HG03354 (cell line): ENCODE data around the gene WDFY1.

ENCODE experiments used
- ATAC-seq: cut with Tn5 transposase; IDR thresholded peaks from one replicate; pipeline ENCODE4 v1.9.1; 2021; ENCODE audit warnings: mild to moderate bottlenecking; ENCODE audit not compliant: unreplicated experiment, poor library complexity, severe bottlenecking

WDFY1 gene

DNA sequence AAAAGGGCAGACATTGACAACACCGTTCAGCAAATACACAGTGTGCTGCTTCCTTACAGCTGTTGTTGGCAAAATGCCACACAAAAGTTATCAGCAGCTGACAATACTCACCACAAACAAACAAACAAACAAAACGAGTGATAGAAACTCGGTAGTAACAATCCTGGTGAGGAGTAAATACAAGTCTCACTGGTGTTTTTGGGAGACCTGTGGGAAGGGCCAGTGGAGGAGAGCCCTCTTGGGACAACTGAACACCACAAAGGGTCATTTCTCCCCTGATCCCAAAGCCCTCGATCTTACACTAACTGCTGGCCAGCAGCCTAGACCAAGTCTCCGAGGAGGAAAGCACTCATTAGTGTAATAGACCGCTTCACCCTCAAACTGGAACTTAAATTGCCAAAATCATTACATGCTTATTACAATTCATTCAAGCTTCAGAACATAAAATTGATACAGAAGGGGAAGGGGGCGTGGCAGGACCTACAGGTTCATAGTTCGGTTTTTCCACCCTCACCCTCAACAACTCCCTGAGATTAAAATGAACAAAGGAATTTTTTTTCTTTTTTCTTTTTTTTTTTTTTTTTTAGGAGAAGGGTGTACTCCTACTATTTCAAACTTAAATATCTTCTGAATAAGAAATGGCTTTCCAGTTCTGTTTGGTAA, 112.8 kb downstream of the WDFY1 start:
- ATAC-seq, result no peak

DNA sequence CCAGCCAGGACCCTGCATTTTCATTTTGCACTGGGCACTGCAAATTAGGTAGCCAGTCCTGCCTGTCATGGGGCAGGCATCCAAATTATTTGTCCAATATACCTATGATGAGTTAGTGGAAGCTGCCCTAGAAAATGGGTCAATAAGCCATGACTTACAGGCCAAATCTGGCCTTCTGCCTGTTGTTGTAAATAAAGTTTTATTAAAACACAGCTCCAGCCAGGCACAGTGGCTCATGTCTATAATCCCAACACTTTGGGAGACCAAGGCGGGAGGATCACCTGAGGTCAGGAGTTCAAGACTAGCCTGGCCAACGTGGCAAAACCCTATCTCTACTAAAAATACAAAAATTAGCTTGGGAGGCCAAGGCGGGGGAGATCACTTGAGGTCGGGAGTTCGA, 116.0 kb downstream of the WDFY1 start:
- no peak for ATAC-seq

DNA sequence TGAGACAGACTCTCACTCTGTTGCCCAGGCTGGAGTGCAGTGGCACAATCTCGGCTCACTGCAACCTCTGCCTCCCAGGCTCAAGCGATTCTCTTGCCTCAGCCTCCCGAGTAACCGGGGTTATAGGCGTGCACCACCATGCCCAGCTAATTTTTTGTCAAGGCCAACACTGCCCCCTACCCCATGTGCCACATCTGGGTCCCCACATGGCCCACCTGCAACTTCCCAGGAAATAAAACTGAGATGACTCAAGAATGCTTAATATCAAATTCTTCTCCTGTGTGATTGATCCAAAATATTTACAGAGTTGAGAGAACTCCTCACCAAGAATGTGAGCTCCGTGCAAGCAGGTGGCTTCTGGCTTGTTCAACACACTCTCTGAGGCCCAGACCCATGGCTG, 116.8 kb downstream of the WDFY1 start:
- ATAC-seq, result no peak

DNA sequence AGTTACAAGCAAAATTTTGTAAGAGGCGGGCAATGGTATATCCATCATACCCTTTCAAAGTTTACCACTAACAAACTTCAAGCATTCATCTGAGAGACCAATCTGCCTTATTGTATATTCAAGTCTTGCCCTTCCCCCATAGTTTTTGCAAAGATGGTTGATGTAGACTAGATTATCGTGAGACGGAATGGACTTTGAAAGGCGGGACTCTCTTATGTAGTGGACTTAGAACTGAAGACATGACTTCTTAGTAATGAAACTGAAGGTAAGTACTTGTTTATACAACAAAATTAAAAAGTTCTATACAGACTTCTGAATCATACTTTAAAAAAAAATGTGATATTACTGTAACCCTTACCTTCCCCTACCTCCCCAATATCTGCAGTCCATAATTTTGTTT, 118.1 kb downstream of the WDFY1 start:
- ATAC-seq, result no peak
